Epithelial cell of proximal tubule (primary cell): ENCODE data around the gene LRRC45. TPM values are rescaled to one million over a fixed set of nuclear protein-coding genes. Genes with fewer than 3 reads are reported as not detected.
"Not testable (repeated sequence)": the region's sequence is repeated elsewhere in the genome, so short reads cannot be mapped to it uniquely, and the experiment has no call there.

Source experiments
- DNase-seq: peaks from one replicate; pipeline ENCODE4 v3.0.0-alpha.2; 2011; ENCODE audit warnings: low read depth
- H3K4me3 ChIP-seq: 2 replicates; pipeline ENCODE4 v1.5.1; 2011; ENCODE audit warnings: low read depth, mild to moderate bottlenecking, low read length
- CTCF ChIP-seq: conservative IDR thresholded peaks from 2 replicates; pipeline ENCODE4 v1.5.1; 2012; ENCODE audit warnings: low read depth, mild to moderate bottlenecking, low read length
- total RNA-seq: library from RNA; depleted of rRNA; stranded (reverse); fragments of >200 nt; gene quantifications from 2 replicates; pipeline ENCODE4 v1.2.3, GENCODE V29; 2015

LRRC45 gene
- total RNA-seq, 1 donor from 2014 or later, result 44.5 TPM

DNA sequence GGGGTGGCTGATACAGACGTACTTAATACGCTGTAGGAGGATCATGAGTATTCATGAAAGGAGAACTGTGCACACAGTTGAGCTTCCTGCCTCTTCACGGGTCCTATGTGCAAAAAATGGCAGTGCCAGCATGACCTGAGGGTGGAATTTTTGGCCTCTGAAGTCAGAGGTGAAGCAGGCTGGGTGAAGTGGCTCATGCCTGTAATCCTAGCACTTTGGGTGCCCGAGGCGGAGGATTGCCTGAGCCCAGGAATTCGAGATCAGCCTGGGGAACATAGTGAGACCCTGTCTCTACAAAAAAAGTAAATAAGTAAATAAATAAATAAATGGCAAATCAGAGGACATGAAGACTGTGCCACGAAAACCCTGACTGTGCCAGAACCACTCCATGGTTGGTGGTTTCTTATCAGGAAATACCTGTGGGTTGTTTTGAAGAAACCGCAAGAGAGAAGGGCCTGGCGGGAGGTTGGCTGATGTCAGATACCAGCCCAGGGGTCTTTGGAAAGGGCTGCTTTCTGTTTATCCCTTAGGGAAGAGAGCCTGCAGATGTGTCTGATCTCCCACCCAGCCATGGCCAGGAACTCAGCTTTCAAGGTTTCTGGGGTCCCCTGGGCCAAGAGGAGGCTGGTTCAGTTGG is 42.3 kb upstream of the LRRC45 start:
- no peak for DNase-seq
- H3K4me3 ChIP-seq, result no peak overlapping the region
- no peak for TF ChIP-seq CTCF

DNA sequence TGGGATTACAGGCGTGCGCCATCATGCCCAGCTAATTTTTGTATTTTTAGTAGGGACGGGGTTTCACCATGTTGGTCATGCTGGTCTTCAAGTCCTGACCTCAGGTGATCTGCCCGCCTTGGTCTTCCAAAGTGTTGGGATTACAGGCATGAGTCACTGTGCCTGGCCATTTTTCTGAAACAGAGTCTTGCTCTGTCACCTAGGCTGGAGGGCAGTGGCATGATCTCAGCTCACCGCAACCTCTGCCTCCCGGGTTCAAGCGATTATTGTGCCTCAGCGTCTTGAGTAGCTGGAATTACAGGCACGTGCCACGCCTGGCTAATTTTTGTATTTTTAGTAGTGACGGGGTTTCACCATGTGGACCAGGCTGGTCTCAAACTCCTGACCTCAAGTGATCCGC is 41.6 kb upstream of the LRRC45 start:
- not testable (repeated sequence) for DNase-seq, H3K4me3 ChIP-seq

- no peak overlapping the region for H3K4me3 ChIP-seq
- no peak for TF ChIP-seq CTCF
- no peak for DNase-seq
Measured at GRCh38 chr17:81983011-81983638, 40.0 kb upstream of the LRRC45 start.

- TF ChIP-seq CTCF, result no peak
- no peak overlapping the region for H3K4me3 ChIP-seq
- no peak for DNase-seq
Measured at GRCh38 chr17:81983639-81984373, 39.3 kb upstream of the LRRC45 start.

GRCh38 chr17:81984773-81985410 is 38.2 kb upstream of the LRRC45 start:
- H3K4me3 ChIP-seq, result no peak overlapping the region
- no peak for TF ChIP-seq CTCF
- no peak for DNase-seq

DNA sequence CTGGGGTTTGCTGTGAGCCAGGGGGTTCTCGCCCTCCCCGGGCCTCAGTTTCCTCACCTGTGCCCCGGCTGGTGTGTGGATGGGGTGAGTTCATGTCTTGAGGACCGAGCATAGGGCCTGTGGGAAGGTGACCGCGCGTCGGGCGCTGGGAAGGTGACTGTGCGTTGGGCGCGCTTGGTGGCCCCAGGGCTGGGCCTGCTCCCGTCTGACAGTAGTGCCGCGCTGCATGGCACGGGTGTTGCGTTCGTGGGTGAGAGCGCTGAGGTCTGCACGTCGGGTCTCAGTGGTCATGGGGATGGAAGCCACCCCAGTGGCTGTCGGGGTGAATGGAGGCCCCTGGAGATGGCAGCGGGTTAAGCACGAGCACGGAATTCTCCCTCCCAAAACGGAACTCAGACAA is 36.5 kb upstream of the LRRC45 start:
- no peak for DNase-seq
- no peak overlapping the region for H3K4me3 ChIP-seq
- TF ChIP-seq CTCF, result no peak

DNA sequence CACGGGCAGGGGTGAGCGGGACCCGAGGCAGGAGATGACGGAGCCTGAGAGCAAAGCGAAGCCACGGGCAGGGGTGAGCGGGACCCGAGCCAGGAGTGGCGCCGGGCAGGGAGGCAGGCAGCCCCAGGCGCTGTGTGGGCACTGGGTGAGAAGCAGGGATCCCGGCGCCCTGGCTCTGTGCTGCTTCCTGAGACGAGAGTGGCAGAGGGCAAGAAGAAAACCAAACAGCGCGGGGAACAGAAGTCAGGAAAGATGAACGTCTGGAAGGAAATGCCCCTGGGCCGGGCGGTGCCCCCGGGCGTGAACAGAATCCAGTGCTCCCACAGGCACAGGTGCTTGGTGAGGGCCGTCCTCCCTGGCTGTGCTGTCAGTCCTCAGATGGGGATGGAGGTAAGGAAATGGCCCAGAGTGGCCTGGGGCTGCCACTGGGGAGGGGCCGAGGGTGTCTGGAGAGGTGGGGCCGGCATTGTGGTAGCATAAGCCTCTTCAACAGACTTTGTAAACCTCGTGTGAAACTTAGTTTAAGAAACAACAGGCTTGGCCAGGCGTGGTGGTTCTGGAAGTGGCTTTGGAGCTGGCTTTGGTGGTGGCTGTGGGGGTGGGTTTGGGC is 35.8 kb upstream of the LRRC45 start:
- no peak for TF ChIP-seq CTCF
- DNase-seq, result no peak
- H3K4me3 ChIP-seq, result no peak overlapping the region
